CD4-positive, CD25-positive, alpha-beta regulatory T cell (primary cell): ENCODE data around the gene UPK2. TPM values are rescaled to one million over a fixed set of nuclear protein-coding genes. Genes with fewer than 3 reads are reported as not detected.

Experiments used
- ATAC-seq, 2 donors: fragments of 150-1000 bp; cut with Tn5 transposase; one replicate each; pipeline ENCODE4 v1.10.0; 2021; ENCODE audit warnings: low read depth in 2 of 2, moderate number of reproducible peaks in 2 of 2, moderate library complexity in 1 of 2
- DNase-seq, 3 donors: peaks; one replicate each; pipeline versions ENCODE4 v3.0.0 to v3.0.0-alpha.2; 2012 to 2022; ENCODE audit warnings: mixed read lengths in 1 of 3
- H3K27ac ChIP-seq: one replicate; pipeline ENCODE4 v1.7.0; 2013; ENCODE audit warnings: mild to moderate bottlenecking, low read length; ENCODE audit not compliant: insufficient read depth, poor library complexity, severe bottlenecking
- H3K27me3 ChIP-seq: one replicate; pipeline ENCODE4 v1.7.0; 2013; ENCODE audit warnings: low read length; ENCODE audit not compliant: control insufficient read depth, insufficient read depth
- H3K36me3 ChIP-seq: one replicate; pipeline ENCODE4 v1.7.0; 2013; ENCODE audit warnings: mild to moderate bottlenecking, low read length, moderate library complexity; ENCODE audit not compliant: control insufficient read depth, insufficient read depth
- H3K4me1 ChIP-seq: 2 replicates; pipeline ENCODE4 v1.7.0; 2013; ENCODE audit warnings: mild to moderate bottlenecking, low read length; ENCODE audit not compliant: insufficient read depth, control insufficient read depth, poor library complexity, severe bottlenecking
- H3K4me3 ChIP-seq: one replicate; pipeline ENCODE4 v1.7.0; 2013; ENCODE audit warnings: low read depth, mild to moderate bottlenecking, low read length, moderate library complexity
- H3K9me3 ChIP-seq, 2 experiments: 1 replicate in 1 of 2; 2 replicates in 1 of 2; pipeline ENCODE4 v1.7.0; 2013; ENCODE audit warnings: low read length in 2 of 2, mild to moderate bottlenecking in 1 of 2, moderate library complexity in 1 of 2; ENCODE audit not compliant: control insufficient read depth in 2 of 2
- H3K27ac Mint-ChIP-seq, 3 donors: one replicate each; pipeline ENCODE4 v1.8.0; 2020 to 2022; ENCODE audit warnings: mild to moderate bottlenecking in 3 of 3, mixed read lengths in 3 of 3, moderate library complexity in 2 of 3
- H3K27me3 Mint-ChIP-seq: one replicate; pipeline ENCODE4 v1.8.0; 2022; ENCODE audit warnings: mild to moderate bottlenecking, mixed read lengths
- H3K36me3 Mint-ChIP-seq: one replicate; pipeline ENCODE4 v1.8.0; 2020; ENCODE audit warnings: mixed read lengths
- H3K4me1 Mint-ChIP-seq, 4 donors: one replicate each; pipeline ENCODE4 v1.8.0; 2020 to 2022; ENCODE audit warnings: mixed read lengths in 4 of 4, mild to moderate bottlenecking in 1 of 4
- H3K4me3 Mint-ChIP-seq, 4 donors: one replicate each; pipeline ENCODE4 v1.8.0; 2020 to 2022; ENCODE audit warnings: mild to moderate bottlenecking in 4 of 4, mixed read lengths in 4 of 4, moderate library complexity in 3 of 4
- H3K9me3 Mint-ChIP-seq, 7 donors: one replicate each; pipeline ENCODE4 v1.8.0; 2020 to 2022; ENCODE audit warnings: mixed read lengths in 7 of 7, mild to moderate bottlenecking in 3 of 7, moderate library complexity in 2 of 7
- polyA plus RNA-seq, 4 donors: library from polyadenylated mRNA; unstranded; fragments of 300-500 nt; fragmentation: Illumina TruSeq; gene quantifications; one replicate each; pipeline ENCODE4 v1.2.3, GENCODE V29; 2021
- total RNA-seq: library from RNA; stranded (reverse); gene quantifications from one replicate; pipeline ENCODE4 v1.2.3, GENCODE V29; 2022

Gene UPK2
- total and polyA plus RNA-seq, 5 donors from 2014 or later: 0.19 to 0.42 (median 0.23) TPM; not detected in 1

DNA sequence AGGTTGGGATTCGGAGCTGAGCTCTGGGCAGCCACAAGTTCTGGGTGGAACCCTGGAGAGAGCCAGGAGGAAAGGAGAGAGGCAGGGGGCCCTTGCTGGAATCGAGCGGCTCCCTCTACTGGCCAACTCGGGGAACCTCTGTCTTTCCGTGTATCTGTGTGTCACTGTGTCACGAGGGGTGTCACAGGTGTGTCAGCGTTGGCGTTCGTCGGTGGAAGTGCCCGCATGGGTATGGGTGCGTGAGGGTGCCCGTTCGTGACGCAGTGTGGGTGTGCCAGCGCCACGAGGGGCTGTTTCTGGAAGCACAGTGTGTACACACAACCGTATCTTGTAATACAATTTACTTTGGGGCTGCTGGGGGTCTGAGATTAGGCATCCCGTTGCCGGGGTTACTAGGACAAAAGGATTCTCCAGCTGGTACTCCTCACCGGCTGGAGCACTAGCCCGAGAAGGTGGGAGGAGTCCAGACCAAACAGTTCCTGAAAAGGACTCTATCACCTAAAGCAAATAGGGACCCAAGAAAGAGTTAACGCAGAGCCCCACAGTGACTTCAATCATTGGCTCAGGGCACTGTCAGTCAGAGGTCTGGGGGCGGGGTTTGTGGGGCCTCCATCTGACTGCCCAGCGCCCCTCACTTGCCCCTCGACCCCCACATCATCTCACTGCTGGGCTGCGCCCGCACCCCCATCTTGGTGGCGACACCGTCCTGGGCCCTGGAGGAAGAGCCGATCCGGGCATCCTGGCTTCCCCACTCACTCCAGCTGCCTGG lies 27.8 kb upstream of the UPK2 start:
- peaks cover 56% of the 10 kb centered on the region for H3K4me1 ChIP-seq
- H3K27ac Mint-ChIP-seq: peak overlapping the region; percentile 99 to 100 (median 100)
- H3K27me3 ChIP-seq: no peaks in the 10 kb centered on the region
- peak overlapping the region; percentile 81 for H3K4me3 ChIP-seq
- H3K36me3 ChIP-seq: no peaks in the 10 kb centered on the region
- peaks cover 0 to 7% (median 0%) of the 10 kb centered on the region in 7 donors for H3K9me3 Mint-ChIP-seq
- peaks cover 20% of the 10 kb centered on the region for H3K27me3 Mint-ChIP-seq
- H3K4me1 Mint-ChIP-seq: peaks cover 0 to 50% (median 41%) of the 10 kb centered on the region in 4 donors
- peaks cover 16% of the 10 kb centered on the region for H3K36me3 Mint-ChIP-seq
- H3K4me3 Mint-ChIP-seq: peak overlapping the region; percentile 88 to 97 (median 93)
- H3K9me3 ChIP-seq: no peaks in the 10 kb centered on the region
- peak overlapping the region; percentile 100 for H3K27ac ChIP-seq
- DNase-seq (peak; percentile 97), ATAC-seq (peak; percentile 76 to 80)

DNA sequence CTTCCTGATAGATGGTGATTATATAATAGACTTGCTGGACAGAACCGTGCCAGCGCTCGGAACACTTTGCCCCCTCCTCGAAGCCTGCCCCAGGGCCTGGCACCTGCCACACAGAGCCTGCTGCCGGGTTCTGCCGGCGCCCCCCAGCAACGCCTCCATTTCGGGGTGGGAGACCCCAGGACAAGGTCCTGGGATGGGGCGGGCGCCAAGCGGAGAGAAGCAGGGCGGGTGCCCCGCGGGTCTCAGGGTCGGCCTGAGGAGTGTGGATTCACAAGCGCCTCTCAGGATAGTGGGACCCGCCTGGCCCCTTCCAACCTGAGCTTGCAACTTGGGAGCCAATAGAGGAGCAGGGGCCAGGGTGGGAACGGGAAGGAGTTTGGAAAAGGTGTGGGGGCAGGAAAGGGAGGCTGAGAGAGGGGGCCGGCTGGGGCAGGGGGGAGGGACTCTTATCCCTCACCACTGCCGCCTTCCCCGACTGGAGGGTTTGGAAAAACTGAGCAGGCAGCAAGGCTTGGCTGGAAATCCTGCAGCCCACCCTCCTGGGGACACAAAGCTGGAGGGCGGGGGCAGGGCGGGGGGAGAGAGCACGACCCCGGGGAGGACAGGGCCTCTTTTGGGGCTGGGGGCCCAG lies 27.1 kb upstream of the UPK2 start:
- H3K4me1 ChIP-seq: peaks cover 49% of the 10 kb centered on the region
- no peaks in the 10 kb centered on the region for H3K36me3 ChIP-seq
- no peaks in the 10 kb centered on the region for H3K27me3 ChIP-seq
- ATAC-seq (peak; percentile 3 to 4), DNase-seq (no peak)
- Mint-ChIP-seq H3K27me3 (peaks cover 20% of the 10 kb centered on the region), H3K9me3 (peaks cover 0 to 7% (median 0%) of the 10 kb centered on the region in 7 donors), H3K27ac (peak overlapping the region; percentile 99 to 100 (median 100)), H3K36me3 (peaks cover 10% of the 10 kb centered on the region), H3K4me3 (peak overlapping the region; percentile 90 to 97 (median 93)), H3K4me1 (peaks cover 0 to 52% (median 40%) of the 10 kb centered on the region in 4 donors)
- peak overlapping the region; percentile 81 for H3K4me3 ChIP-seq
- H3K9me3 ChIP-seq: no peaks in the 10 kb centered on the region
- peak overlapping the region; percentile 100 for H3K27ac ChIP-seq

DNA sequence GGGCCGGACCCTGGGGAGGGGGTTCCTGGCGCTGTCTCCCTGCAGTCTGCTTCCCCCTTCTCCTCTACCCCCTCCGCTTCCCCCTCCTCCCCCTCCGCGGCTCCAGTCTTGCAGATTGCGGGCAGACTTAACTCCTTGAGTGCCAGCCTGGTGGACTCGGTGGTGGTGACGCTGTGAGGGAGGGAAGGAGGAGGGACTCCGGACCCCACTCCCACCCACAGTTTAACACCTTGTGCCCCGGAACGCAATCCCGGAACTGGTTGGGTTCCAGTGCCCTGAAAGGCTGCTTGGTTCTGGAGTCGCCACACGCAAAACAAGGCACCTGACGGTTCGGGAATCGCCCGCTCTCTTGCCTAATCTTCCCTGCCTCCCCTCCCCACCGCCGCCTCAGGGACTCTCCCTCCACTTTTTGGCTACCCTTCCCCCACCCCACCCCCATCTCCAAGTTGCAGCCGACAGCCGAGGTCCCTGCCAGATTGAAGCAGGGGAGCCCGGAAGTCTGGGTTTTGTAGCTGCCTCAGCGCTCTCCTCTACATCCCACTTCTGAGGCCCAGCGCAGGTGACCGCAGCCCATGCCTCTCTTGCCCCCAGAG lies 26.5 kb upstream of the UPK2 start:
- no peaks in the 10 kb centered on the region for H3K27me3 ChIP-seq
- H3K9me3 ChIP-seq: no peaks in the 10 kb centered on the region
- peak overlapping the region; percentile 90 to 97 (median 94) for H3K4me3 Mint-ChIP-seq
- ATAC-seq (peak in 1 of 2 donors; percentile 5), DNase-seq (peak; percentile 80 to 90 (median 82))
- H3K4me1 ChIP-seq: peaks cover 47% of the 10 kb centered on the region
- H3K27ac ChIP-seq: peak overlapping the region; percentile 100
- peaks cover 0 to 4% (median 0%) of the 10 kb centered on the region in 7 donors for H3K9me3 Mint-ChIP-seq
- H3K36me3 Mint-ChIP-seq: peaks cover 4% of the 10 kb centered on the region
- peak overlapping the region; percentile 98 to 100 (median 99) for H3K27ac Mint-ChIP-seq
- peak overlapping the region; percentile 77 for H3K4me3 ChIP-seq
- peaks cover 0 to 52% (median 39%) of the 10 kb centered on the region in 4 donors for H3K4me1 Mint-ChIP-seq
- H3K36me3 ChIP-seq: no peaks in the 10 kb centered on the region
- H3K27me3 Mint-ChIP-seq: peaks cover 14% of the 10 kb centered on the region

DNA sequence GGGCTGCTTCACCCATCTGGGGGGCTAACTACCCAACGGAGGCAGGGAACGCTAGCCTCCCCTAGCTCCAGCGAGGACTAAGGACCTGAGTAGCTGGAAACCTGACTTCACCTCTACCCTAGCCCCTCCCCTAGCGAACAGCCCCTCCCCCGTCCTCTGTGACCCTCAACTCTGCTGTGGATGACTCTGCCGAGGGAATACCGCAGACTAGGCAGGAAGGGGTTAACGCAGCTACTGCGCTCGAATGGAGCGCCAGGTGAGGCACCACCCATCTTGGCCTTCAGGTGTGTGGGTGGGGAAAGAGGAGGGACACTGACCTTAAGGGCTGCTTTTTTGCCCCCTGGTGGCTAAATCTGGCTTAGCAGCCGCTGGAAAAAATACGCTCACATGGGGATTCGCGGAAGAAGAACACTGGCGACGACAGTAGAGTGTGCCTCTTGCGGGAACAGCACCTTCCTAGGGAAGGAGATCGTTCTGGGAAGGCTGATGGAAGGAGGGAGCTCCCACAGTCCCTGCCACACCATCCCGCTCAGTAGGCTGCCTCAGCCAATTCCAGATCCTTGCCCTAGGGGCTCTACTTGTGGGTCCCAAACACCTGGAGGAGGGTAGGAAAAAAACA lies 25.9 kb upstream of the UPK2 start:
- no peaks in the 10 kb centered on the region for H3K36me3 ChIP-seq
- H3K4me3 ChIP-seq: peak overlapping the region; percentile 77
- Mint-ChIP-seq H3K27me3 (peaks cover 14% of the 10 kb centered on the region), H3K4me3 (peak overlapping the region; percentile 90 to 97 (median 94)), H3K9me3 (peaks cover 0 to 4% (median 0%) of the 10 kb centered on the region in 7 donors), H3K27ac (peak overlapping the region; percentile 98 to 100 (median 99)), H3K4me1 (peaks cover 0 to 52% (median 39%) of the 10 kb centered on the region in 4 donors), H3K36me3 (peaks cover 4% of the 10 kb centered on the region)
- no peaks in the 10 kb centered on the region for H3K9me3 ChIP-seq
- peak; percentile 4 to 8 for ATAC-seq
- peaks cover 47% of the 10 kb centered on the region for H3K4me1 ChIP-seq
- no peaks in the 10 kb centered on the region for H3K27me3 ChIP-seq
- DNase-seq: peak; percentile 81 to 91 (median 85)
- peak overlapping the region; percentile 100 for H3K27ac ChIP-seq

DNA sequence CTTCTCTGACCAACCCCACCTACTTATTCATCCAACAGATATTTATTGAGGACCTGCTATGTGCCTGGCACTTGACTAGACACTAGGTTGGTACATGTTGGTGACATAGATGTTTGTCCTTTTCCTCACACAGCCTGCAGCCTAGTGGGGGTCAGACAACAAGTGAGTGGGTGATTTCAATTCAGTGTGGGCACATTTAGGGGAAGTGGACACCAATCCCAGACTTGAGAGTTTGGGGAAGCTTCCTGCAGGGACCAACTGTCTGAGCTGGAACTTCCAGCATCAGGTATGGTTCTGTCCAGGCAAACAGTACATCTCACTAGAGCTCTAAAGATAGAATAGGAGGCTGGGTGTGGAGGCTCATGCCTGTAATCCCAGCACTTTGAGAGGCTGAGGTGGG lies 24.5 kb upstream of the UPK2 start:
- no peaks in the 10 kb centered on the region for H3K9me3 Mint-ChIP-seq
- H3K4me3 ChIP-seq: no peak overlapping the region
- H3K27ac ChIP-seq: no peak overlapping the region
- peak overlapping the region; percentile 38 to 100 (median 98) for H3K27ac Mint-ChIP-seq
- ATAC-seq (no peak), DNase-seq (no peak)
- H3K36me3 Mint-ChIP-seq: no peaks in the 10 kb centered on the region
- H3K27me3 Mint-ChIP-seq: peaks cover 12% of the 10 kb centered on the region
- no peaks in the 10 kb centered on the region for H3K27me3 ChIP-seq
- no peaks in the 10 kb centered on the region for H3K36me3 ChIP-seq
- H3K4me1 Mint-ChIP-seq: peaks cover 0 to 47% (median 33%) of the 10 kb centered on the region in 4 donors
- peaks cover 41% of the 10 kb centered on the region for H3K4me1 ChIP-seq
- no peaks in the 10 kb centered on the region for H3K9me3 ChIP-seq
- peak overlapping the region in 2 of 4 donors; percentile 79 to 90 for H3K4me3 Mint-ChIP-seq

DNA sequence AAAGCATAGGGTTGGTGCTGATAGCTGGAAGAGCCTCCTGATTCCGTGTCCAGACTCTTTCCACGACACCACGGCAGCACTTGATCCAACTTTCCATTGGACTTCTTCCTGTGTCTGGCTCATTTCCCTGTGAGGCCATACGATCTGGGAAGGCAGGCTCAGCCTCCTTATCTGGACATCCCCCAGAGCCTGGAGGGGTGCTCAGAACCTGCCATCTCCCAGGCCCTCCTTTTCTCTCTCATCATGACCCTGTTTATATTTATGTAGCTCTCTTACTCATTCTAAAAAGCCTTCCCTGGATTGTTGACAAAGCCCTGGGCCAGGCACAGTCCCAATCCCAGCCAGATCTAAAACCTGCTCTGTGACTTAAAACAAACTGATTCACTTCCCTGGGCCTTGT lies 22.6 kb upstream of the UPK2 start:
- H3K27ac ChIP-seq: no peak overlapping the region
- Mint-ChIP-seq H3K4me1 (peaks cover 0 to 33% (median 19%) of the 10 kb centered on the region in 4 donors), H3K4me3 (peak overlapping the region in 1 of 4 donors; percentile 36), H3K27ac (peak overlapping the region; percentile 82 to 93 (median 84)), H3K27me3 (peaks cover 11% of the 10 kb centered on the region), H3K9me3 (no peaks in the 10 kb centered on the region), H3K36me3 (no peaks in the 10 kb centered on the region)
- DNase-seq (no peak), ATAC-seq (no peak)
- no peak overlapping the region for H3K4me3 ChIP-seq
- H3K36me3 ChIP-seq: no peaks in the 10 kb centered on the region
- no peaks in the 10 kb centered on the region for H3K9me3 ChIP-seq
- H3K4me1 ChIP-seq: peaks cover 22% of the 10 kb centered on the region
- H3K27me3 ChIP-seq: no peaks in the 10 kb centered on the region

DNA sequence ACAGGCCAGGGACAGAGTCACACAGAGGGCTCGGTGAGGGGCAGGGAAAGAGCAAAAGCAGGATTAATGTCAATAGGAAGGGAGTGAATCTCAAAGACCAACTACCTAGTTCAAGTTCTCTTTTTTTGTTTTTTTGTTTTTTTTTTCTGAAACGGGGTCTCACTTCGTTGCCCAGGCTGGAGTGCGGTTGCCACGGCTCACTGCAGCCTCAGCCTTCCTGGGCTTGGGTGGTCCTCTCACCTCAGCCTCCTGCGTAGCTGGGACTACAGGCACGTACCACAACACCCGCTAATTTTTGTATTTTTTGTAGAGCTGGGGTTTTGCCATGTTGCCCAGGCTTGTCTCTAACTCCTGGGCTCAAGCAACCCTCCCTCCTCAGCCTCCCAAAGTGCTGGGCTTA lies 20.7 kb upstream of the UPK2 start:
- H3K27me3 ChIP-seq: no peaks in the 10 kb centered on the region
- H3K9me3 ChIP-seq: no peaks in the 10 kb centered on the region
- H3K4me3 Mint-ChIP-seq: no peak overlapping the region
- peak overlapping the region in 1 of 3 donors; percentile 43 for H3K27ac Mint-ChIP-seq
- H3K36me3 Mint-ChIP-seq: no peaks in the 10 kb centered on the region
- H3K27me3 Mint-ChIP-seq: peaks cover 5% of the 10 kb centered on the region
- DNase-seq: no peak
- H3K4me1 Mint-ChIP-seq: peaks cover 0 to 47% (median 17%) of the 10 kb centered on the region in 4 donors
- H3K4me1 ChIP-seq: peaks cover 21% of the 10 kb centered on the region
- no peak overlapping the region for H3K27ac ChIP-seq
- H3K9me3 Mint-ChIP-seq: no peaks in the 10 kb centered on the region
- H3K36me3 ChIP-seq: no peaks in the 10 kb centered on the region
- no peak for ATAC-seq
- H3K4me3 ChIP-seq: no peak overlapping the region
